GM13976 (cell line): ENCODE results near the gene CEBPZOS.

Source experiments
- DNase-seq: peaks from one replicate; pipeline ENCODE4 v3.0.0; 2012; ENCODE audit warnings: low spot score
- in situ Hi-C: fragments of 300-500 bp; cut with MboI; formaldehyde crosslinking; loops from one replicate; pipeline ENCODE4 v1.12.0; 2022; ENCODE audit warnings: low sequenced_read_pairs, mixed read lengths, inconsistent platforms; ENCODE audit not compliant: unreplicated experiment
- TF ChIP-seq, protein P1 (sequence below): IDR thresholded peaks from 2 replicates; pipeline ENCODE4 v1.5.1; 2012; ENCODE audit warnings: borderline replicate concordance, mild to moderate bottlenecking; ENCODE audit not compliant: insufficient read depth; ENCODE audit errors: extremely low read depth, missing control alignments, control extremely low read depth

CEBPZOS gene

DNA sequence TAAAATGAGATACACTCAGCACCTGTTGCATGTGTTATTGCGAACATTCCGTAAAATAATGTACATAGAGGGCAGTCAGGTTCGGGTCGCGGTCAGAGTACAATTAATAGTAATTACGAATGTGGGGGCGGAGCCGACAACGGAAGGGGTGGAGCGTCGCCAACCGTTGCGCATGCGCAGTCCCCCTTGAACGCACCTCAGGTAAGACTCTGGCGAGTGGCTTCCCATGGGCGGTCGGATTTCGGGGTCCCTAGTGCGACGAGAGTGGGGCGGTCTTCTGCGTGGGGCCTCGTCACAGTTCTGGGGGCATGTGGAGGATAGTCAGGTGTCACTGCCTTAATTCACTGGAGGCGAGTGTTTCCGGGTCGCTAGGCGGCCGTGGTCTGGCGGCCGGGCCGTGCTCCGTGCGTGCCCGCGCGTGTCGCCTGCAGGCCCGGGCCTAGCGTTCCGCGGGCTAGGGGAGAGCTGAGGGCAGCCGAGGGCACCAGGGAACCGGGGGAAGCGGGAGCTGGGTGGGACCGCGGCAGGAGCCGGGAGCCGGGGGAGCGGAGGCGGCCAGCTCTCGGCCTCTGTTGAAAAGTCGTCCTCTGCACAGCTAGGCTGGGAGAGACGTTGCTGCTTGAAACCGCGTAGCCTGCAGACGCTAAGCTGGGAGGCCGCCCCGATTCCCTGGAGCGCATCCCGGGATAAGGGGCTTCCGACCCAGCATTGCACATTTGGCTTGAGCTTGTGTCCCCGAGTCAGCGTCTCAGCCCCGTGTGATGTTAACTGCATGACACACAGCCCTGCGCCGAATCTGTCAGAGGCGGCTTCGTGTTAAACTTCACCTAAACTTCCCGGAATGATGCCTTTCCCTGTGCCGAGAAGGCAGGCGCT is at the start of gene CEBPZOS:
CEBPZOS (plus strand) TSS at position 177 of the 876 bp plus-strand sequence. CDS start 3,209 bp downstream, outside the sequence.
- DNase-seq = peak; percentile 92
- TF ChIP-seq, protein P1, sequence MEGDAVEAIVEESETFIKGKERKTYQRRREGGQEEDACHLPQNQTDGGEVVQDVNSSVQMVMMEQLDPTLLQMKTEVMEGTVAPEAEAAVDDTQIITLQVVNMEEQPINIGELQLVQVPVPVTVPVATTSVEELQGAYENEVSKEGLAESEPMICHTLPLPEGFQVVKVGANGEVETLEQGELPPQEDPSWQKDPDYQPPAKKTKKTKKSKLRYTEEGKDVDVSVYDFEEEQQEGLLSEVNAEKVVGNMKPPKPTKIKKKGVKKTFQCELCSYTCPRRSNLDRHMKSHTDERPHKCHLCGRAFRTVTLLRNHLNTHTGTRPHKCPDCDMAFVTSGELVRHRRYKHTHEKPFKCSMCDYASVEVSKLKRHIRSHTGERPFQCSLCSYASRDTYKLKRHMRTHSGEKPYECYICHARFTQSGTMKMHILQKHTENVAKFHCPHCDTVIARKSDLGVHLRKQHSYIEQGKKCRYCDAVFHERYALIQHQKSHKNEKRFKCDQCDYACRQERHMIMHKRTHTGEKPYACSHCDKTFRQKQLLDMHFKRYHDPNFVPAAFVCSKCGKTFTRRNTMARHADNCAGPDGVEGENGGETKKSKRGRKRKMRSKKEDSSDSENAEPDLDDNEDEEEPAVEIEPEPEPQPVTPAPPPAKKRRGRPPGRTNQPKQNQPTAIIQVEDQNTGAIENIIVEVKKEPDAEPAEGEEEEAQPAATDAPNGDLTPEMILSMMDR = no peak
- in situ Hi-C loops = no loop called here

DNA sequence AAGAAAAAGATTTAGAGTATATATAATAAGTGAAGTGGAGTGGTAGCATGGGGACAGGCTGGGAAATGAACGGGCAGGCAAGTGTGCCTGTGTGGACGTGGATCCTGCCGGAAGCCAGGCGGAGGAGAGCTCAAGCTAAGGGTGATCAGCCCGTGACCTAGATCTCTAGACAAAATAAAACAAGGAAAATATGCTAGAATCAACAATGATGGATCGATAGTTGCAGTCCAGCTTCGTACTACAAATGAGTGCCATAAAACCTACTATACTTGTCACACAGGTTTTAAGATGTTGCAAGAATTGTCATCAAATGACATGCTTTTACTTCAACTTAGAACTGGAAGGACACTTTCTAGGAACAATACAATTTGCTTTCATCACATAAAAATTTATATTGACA is 48.0 kb upstream of the CEBPZOS start:
- TF ChIP-seq, protein P1 = no peak
- no peak for DNase-seq
- in situ Hi-C loops = no loop called here

DNA sequence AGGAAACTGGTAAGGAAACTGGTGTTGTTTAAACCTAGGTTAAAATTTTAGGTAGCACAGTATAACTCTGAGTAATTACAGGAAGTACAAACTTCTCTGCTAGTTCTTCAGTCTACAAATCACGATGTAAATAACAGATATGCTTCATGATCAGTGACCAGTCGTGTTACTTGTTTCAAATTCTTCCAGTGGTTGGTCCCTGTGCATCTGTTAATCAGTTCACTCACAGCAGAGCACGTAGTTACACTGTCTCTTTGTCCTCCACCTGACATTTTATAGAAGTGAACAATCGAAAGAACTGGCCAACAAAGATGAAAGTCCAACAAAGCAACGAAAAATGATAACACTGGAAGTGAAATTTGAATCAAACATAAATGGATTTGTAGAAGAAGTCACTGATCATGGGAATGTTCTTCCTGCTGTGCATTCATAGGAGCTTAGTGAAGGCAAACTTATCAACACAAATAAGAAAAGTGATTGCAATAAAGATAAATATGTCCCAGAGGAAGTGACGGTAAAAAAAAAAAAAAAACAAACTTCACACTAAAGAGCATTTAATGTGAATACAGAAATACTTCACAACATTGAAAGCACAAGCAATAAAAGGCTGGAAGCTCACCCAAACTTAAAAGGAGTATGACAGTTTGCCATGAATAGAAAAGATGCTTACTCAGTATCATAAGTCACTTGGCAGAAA is 46.5 kb upstream of the CEBPZOS start:
- in situ Hi-C loops = loop anchor here (25.0 kb wide), 1 partner anchor 738 kb away; no protein-coding TSS in a partner anchor
- DNase-seq = no peak
- TF ChIP-seq, protein P1 = no peak

DNA sequence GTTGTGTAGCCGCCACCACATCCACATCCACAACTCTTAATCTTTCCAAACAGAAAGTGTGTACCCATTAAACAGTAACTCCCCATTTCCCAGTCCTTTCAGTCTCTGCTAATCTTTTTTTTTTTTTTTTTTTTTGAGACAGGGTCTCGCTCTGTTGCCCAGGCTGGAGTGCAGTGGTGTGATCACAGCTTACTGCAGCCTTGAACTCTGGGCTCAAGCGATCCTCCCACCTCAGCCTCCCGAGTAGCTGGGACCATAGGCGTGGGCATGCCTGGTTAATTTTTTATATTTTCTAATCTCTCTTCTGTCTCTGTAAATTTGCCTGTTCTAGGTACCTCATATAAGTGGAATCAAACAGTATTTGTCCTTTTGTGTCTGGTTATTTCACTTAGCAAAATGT is 43.1 kb upstream of the CEBPZOS start:
- in situ Hi-C loops = loop anchor here (25.0 kb wide), 1 partner anchor 734 kb away; no protein-coding TSS in a partner anchor
- DNase-seq = no peak
- TF ChIP-seq, protein P1 = no peak

DNA sequence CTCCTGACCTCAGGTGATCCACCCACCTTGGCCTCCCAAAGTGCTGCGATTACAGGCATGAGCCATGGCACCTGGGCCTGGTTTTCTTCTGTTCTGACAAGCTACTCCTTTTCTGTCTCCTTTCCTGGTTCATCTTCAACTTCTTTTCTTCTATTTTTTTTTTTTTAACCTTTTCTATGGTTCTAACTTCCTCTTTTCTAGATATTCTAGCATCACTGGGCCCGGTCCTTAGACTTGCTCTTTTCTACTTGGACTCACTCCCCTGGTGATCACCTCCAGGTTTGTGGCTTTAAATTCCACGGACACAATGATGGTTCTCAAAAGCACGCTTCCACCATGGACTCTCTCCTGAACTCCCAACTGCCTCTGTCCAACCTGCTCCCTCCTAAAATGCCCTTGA is 41.5 kb upstream of the CEBPZOS start:
- in situ Hi-C loops = loop anchor here (25.0 kb wide), 1 partner anchor 733 kb away; no protein-coding TSS in a partner anchor
- TF ChIP-seq, protein P1 = no peak
- DNase-seq = no peak

DNA sequence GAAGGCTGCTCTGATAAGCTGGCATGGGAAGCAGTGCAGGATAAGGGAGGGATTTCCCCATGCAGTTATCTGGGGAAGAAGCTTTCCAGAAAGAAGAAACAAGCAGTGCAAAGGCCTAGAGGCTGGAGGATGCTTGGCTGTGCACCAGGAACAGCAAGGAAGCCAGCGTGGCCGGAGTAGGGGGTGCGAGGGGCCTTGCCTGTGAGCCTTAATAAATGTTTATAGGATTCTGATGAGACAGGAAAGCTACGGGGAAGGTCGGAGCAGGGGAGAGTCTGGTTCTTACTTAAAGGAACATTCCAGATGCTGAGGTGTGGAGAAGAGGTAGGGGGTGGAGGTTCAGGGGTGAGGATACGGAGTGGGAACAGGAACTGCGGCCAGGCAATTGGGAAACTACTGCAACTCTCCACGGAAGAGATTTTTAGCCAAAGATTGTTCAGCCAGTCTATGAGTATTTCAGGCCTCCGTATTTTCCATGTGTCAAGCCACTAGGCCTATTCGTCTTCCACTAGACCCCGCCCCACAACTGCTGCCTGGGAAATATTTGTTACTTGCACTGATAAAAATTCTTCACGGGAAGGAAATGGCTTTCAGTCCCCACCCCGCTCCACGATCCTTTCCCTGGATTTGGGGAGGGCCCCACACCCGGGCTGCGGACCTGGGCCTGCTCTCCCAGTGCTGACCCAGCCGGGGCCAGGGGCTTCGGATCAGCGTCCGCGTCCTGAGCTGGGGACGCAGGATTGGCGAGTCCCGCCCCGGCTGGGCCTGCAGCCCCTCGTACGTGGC is 40.0 kb upstream of the CEBPZOS start:
- no peak for DNase-seq
- TF ChIP-seq, protein P1 = no peak
- in situ Hi-C loops = loop anchor here (25.0 kb wide), 1 partner anchor 731 kb away; no protein-coding TSS in a partner anchor
